GM18519 (cell line): ENCODE results near the gene TIAM1.

Experiments used
- ATAC-seq: cut with Tn5 transposase; IDR thresholded peaks from one replicate; pipeline ENCODE4 v1.9.1; 2021; ENCODE audit warnings: mild to moderate bottlenecking, moderate library complexity; ENCODE audit not compliant: unreplicated experiment, low FRiP score

The TIAM1 gene

DNA sequence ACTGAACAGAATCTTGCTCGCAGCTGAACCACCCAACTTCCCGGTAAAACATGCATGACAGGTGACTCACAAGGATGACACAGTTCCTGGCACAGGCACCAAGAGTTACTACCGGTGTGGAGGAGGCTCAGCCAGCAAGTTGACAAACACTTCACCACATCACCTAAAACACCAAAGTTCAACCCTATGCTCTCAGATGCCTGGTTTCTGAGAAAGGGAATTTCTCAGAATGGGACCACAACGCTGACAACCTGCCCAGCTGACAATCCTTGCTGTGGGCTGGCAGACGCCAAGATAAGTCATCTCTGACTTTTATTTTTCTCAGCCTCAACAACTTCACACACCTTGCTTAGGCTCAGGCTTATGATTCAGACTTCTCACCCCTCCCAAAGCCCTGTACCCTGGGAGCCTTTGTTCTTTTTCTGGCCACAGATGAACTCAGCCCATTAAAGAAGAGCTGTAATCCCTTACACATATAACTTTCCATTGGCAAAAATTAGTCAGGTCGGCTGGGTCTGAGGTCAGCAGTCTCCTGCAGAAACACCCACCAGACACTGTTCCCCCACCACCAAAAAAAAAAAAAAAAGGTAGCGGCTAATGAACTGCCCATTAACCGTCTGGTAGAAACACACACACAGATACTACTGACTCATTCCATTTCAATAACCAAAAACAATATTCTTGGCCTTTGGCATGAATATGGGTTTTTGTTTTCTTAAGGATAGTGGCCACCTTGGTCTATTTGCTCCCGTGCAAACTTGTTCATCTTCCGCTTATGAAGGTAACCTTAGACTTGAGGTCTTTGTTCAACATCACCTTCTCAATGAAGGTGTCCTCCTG is 10.8 kb upstream of the TIAM1 start:
- no peak for ATAC-seq

- no peak for ATAC-seq
These were observed 10.1 kb upstream of the TIAM1 start for GRCh38 chr21:31354122-31354521.

DNA sequence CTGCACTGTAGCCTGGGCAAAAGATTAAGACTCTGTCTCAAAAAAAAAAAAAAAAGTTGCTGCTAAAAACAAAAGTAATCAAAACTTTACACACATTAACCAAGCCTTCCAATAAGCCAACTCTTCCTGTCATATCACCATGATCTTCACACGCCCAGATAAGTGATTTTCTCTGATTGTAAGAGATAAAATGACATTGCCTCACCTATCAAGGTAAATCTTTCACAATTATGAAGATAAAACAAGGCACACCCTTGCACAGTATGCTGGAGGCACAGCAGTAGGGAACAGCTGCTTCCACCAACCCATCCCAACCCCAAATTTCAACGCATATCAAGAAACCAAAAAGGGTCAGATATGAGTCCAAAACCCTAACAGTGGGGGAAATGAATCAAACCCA is 8.8 kb upstream of the TIAM1 start:
- ATAC-seq, result no peak

GRCh38 chr21:31351960-31352359 is 7.9 kb upstream of the TIAM1 start:
- ATAC-seq, result no peak

GRCh38 chr21:31351438-31351837 is 7.4 kb upstream of the TIAM1 start:
- no peak for ATAC-seq

GRCh38 chr21:31349208-31349607 is 5.1 kb upstream of the TIAM1 start:
- no peak for ATAC-seq

DNA sequence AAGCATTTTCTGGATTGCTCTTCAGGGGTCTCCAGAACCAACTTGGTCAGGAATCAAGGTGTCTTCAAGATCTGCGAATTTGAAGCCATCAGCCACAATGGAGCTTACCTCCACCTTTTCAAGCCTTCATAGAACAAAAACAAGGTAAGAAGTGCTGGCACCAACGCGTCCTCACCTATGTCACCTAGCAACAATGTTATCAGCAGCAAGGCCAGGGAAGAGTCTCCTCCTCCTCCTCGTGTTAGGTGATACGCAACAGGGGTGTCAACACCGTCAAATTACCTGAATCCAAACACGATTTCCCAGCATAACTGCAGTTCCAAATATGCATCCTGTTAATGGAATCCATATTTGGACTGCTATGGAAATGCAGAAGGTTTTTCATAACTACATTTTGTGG is 4.1 kb upstream of the TIAM1 start:
- no peak for ATAC-seq

- ATAC-seq, result no peak
These were observed 3.5 kb upstream of the TIAM1 start for GRCh38 chr21:31347435-31348032.

DNA sequence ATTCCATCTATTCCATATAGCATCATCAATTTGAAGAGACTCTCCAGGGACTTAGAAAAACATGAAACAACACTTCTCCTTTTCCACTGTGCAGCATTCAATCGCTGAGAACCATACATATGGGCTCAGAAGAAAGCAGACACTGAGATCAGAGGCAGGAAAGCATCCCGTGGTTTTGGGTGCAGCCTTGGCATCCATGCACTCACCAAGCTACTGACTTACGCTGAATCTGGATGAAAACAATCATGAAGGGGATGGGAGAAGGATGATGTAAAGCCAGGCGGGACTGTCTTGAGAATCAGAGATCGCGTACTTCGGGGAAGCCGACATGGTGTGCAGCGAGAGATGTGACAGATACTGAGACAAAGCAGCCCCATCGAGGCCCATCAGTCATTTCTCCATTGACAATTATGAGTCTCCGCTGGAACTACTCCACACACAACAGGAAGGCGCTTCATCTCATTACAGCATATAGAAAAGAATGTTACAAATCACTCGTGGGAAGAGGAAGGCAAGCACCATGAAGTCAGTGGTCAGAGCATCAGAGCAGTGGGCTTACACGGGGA is 2.3 kb upstream of the TIAM1 start:
- ATAC-seq, result no peak

GRCh38 chr21:31345136-31345535 is 1.1 kb upstream of the TIAM1 start:
- ATAC-seq, result no peak

- no peak for ATAC-seq
These were observed 991 bp downstream of the TIAM1 start for GRCh38 chr21:31343030-31343510.

- ATAC-seq, result no peak
These were observed 1.7 kb downstream of the TIAM1 start for GRCh38 chr21:31342348-31342747.

GRCh38 chr21:31340942-31341487 is 3.0 kb downstream of the TIAM1 start:
- ATAC-seq, result no peak

- no peak for ATAC-seq
These were observed 3.5 kb downstream of the TIAM1 start for GRCh38 chr21:31340514-31340913.

- no peak for ATAC-seq
These were observed 4.3 kb downstream of the TIAM1 start for GRCh38 chr21:31339721-31340120.

- ATAC-seq, result no peak
These were observed 5.1 kb downstream of the TIAM1 start for GRCh38 chr21:31338908-31339368.

DNA sequence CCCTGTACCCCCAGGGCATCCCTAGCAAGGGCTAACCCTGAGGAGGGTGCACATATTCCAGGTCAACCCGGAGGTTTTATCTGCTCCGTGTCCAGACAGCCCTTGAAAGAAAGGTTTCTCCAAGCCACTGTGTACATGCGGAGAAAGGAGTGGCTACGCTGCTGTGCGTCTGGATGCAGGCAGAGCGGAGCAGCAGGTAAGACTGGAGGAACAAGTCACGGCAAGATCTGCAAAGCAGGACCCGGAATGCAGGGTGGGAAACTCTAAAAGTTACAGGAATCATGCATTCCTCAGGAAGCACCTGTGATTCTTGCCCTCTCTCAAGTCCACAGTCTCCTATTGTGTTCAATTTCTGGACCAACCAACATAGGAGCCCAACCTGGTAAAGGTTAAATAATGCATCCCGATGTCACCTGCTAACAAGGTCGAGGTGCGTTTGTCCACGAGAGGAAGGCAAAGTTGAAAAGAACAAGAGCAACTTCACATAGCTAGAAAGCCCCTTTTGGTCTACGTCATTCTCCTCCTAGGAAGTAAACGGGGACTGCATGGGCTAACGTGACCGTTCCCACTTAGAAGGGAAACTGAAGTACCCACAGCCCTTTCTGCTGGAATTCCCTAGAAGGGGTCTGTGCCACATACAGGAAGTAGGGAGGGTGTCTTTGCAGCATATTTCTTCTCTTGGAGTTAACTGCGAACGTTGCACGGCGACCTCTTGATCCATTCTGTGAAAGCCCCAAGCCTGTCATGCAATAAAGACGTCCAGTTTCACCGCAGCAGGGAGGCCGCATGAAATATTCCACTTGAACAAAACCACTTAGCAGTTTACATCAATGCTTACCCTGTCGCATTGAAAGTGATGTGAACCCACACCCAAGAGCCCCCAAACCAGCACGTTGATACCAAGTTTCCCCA is 5.8 kb downstream of the TIAM1 start:
- no peak for ATAC-seq

- no peak for ATAC-seq
These were observed 7.0 kb downstream of the TIAM1 start for GRCh38 chr21:31337086-31337485.

DNA sequence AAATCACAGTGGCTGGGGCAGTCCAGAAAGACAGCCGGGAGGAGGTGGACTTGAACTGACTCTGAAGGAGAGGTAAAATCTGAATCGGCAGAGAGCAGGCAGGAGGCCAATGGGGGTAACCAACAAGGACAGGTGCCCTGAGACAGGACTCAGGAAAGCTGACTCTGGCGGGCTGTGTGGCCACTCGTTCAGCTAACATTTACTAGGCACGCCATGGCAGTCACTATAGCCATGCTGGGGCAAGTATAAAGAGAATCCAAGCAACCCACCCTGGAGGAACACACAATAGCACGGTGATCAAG is 7.4 kb downstream of the TIAM1 start:
- ATAC-seq, result no peak

- no peak for ATAC-seq
These were observed 7.9 kb downstream of the TIAM1 start for GRCh38 chr21:31335957-31336738.
